IPS-20b (cell line): ENCODE results near the gene TMEM272.

Source experiments
- H3K27ac ChIP-seq: one replicate; pipeline ENCODE4 v1.5.1; 2013; ENCODE audit warnings: low read length
- H3K27me3 ChIP-seq: 2 replicates; pipeline ENCODE4 v1.6.1; 2013; ENCODE audit warnings: mild to moderate bottlenecking, low read length, inconsistent platforms; ENCODE audit not compliant: insufficient read depth
- H3K36me3 ChIP-seq: 2 replicates; pipeline ENCODE4 v1.6.1; 2013; ENCODE audit warnings: low read depth, mild to moderate bottlenecking, inconsistent platforms, low read length, moderate library complexity; ENCODE audit not compliant: insufficient read depth
- H3K4me1 ChIP-seq: 2 replicates; pipeline ENCODE4 v1.6.1; 2013; ENCODE audit warnings: mild to moderate bottlenecking, control low read depth, inconsistent platforms, low read length, moderate library complexity; ENCODE audit not compliant: insufficient read depth
- H3K4me3 ChIP-seq: 2 replicates; pipeline ENCODE4 v1.5.1; 2013; ENCODE audit warnings: mild to moderate bottlenecking, low read length, inconsistent platforms
- H3K9ac ChIP-seq: 2 replicates; pipeline ENCODE4 v1.6.1; 2013; ENCODE audit warnings: low read depth, mild to moderate bottlenecking, inconsistent platforms, low read length, moderate library complexity
- H3K9me3 ChIP-seq: 2 replicates; pipeline ENCODE4 v1.6.1; 2013; ENCODE audit warnings: mild to moderate bottlenecking, low read depth, low read length, inconsistent platforms; ENCODE audit not compliant: insufficient read depth

TMEM272 gene

GRCh38 chr13:51870616-51871015 lies 25.6 kb upstream of the TMEM272 start:
- H3K36me3 ChIP-seq, result no peaks in the 10 kb centered on the region
- H3K4me3 ChIP-seq, result no peak overlapping the region
- no peaks in the 10 kb centered on the region for H3K9me3 ChIP-seq
- H3K27ac ChIP-seq, result no peak overlapping the region
- H3K4me1 ChIP-seq, result no peaks in the 10 kb centered on the region
- no peak overlapping the region for H3K9ac ChIP-seq
- H3K27me3 ChIP-seq, result no peaks in the 10 kb centered on the region; the same call in 1 of the 2 replicates

- no peaks in the 10 kb centered on the region for H3K4me1 ChIP-seq
- no peaks in the 10 kb centered on the region; the same call in 1 of the 2 replicates for H3K27me3 ChIP-seq
- no peak overlapping the region for H3K9ac ChIP-seq
- H3K27ac ChIP-seq, result no peak overlapping the region
- H3K4me3 ChIP-seq, result no peak overlapping the region
- no peaks in the 10 kb centered on the region for H3K9me3 ChIP-seq
- H3K36me3 ChIP-seq, result no peaks in the 10 kb centered on the region
Measured at GRCh38 chr13:51869916-51870315, 24.9 kb upstream of the TMEM272 start.

- no peaks in the 10 kb centered on the region for H3K36me3 ChIP-seq
- H3K9ac ChIP-seq, result no peak overlapping the region
- H3K4me3 ChIP-seq, result no peak overlapping the region
- no peaks in the 10 kb centered on the region; the same call in 1 of the 2 replicates for H3K27me3 ChIP-seq
- no peak overlapping the region for H3K27ac ChIP-seq
- H3K9me3 ChIP-seq, result no peaks in the 10 kb centered on the region
- no peaks in the 10 kb centered on the region for H3K4me1 ChIP-seq
Measured at GRCh38 chr13:51867062-51867461, 22.1 kb upstream of the TMEM272 start.

GRCh38 chr13:51865838-51866237 lies 20.9 kb upstream of the TMEM272 start:
- Histone ChIP-seq H3K27me3 (no peaks in the 10 kb centered on the region; the same call in 1 of the 2 replicates), H3K9ac (no peak overlapping the region), H3K4me3 (no peak overlapping the region), H3K9me3 (no peaks in the 10 kb centered on the region), H3K4me1 (no peaks in the 10 kb centered on the region), H3K27ac (no peak overlapping the region), H3K36me3 (no peaks in the 10 kb centered on the region)

- Histone ChIP-seq H3K4me1 (no peaks in the 10 kb centered on the region), H3K9ac (no peak overlapping the region), H3K27ac (no peak overlapping the region), H3K36me3 (no peaks in the 10 kb centered on the region), H3K4me3 (no peak overlapping the region), H3K27me3 (no peaks in the 10 kb centered on the region), H3K9me3 (no peaks in the 10 kb centered on the region)
Measured at GRCh38 chr13:51862957-51863356, 18.0 kb upstream of the TMEM272 start.

- Histone ChIP-seq H3K27ac (no peak within 1 kb of the TSS), H3K27me3 (no peaks in the 10 kb centered on the region), H3K4me1 (no peaks in the 10 kb centered on the region), H3K9ac (no peak within 1 kb of the TSS), H3K9me3 (no peaks in the 10 kb centered on the region), H3K36me3 (no peaks in the 10 kb centered on the region), H3K4me3 (no peak within 1 kb of the TSS)
Measured at GRCh38 chr13:51861723-51862300, 16.8 kb upstream of the TMEM272 start, which contains the start of gene CCDC70. Gene CCDC70, plus strand, starts transcription at chr13:51861969. Its CDS starts 3,443 bp downstream, at chr13:51865412.

- Histone ChIP-seq H3K27ac (no peak overlapping the region), H3K9me3 (no peaks in the 10 kb centered on the region), H3K4me1 (no peaks in the 10 kb centered on the region), H3K4me3 (no peak overlapping the region), H3K36me3 (no peaks in the 10 kb centered on the region), H3K9ac (no peak overlapping the region), H3K27me3 (no peaks in the 10 kb centered on the region)
Measured at GRCh38 chr13:51858433-51859247, 13.7 kb upstream of the TMEM272 start.

- H3K27ac ChIP-seq, result no peak overlapping the region
- H3K36me3 ChIP-seq, result no peaks in the 10 kb centered on the region
- H3K9ac ChIP-seq, result no peak overlapping the region
- H3K9me3 ChIP-seq, result no peaks in the 10 kb centered on the region
- H3K27me3 ChIP-seq, result no peaks in the 10 kb centered on the region
- H3K4me3 ChIP-seq, result no peak overlapping the region
- no peaks in the 10 kb centered on the region for H3K4me1 ChIP-seq
Measured at GRCh38 chr13:51856998-51857397, 12.0 kb upstream of the TMEM272 start.

GRCh38 chr13:51856027-51856736 lies 11.2 kb upstream of the TMEM272 start:
- no peaks in the 10 kb centered on the region for H3K9me3 ChIP-seq
- no peak overlapping the region for H3K9ac ChIP-seq
- H3K4me1 ChIP-seq, result no peaks in the 10 kb centered on the region
- no peaks in the 10 kb centered on the region for H3K27me3 ChIP-seq
- H3K4me3 ChIP-seq, result no peak overlapping the region
- no peaks in the 10 kb centered on the region for H3K36me3 ChIP-seq
- H3K27ac ChIP-seq, result no peak overlapping the region

GRCh38 chr13:51849145-51850101 lies 4.4 kb upstream of the TMEM272 start:
- no peak overlapping the region for H3K27ac ChIP-seq
- no peak overlapping the region for H3K4me3 ChIP-seq
- H3K9ac ChIP-seq, result no peak overlapping the region
- H3K9me3 ChIP-seq, result peaks cover 9% of the 10 kb centered on the region
- H3K4me1 ChIP-seq, result no peaks in the 10 kb centered on the region
- H3K36me3 ChIP-seq, result no peaks in the 10 kb centered on the region
- H3K27me3 ChIP-seq, result no peaks in the 10 kb centered on the region

- Histone ChIP-seq H3K27me3 (no peaks in the 10 kb centered on the region), H3K9me3 (peaks cover 9% of the 10 kb centered on the region), H3K36me3 (no peaks in the 10 kb centered on the region), H3K4me3 (no peak overlapping the region), H3K4me1 (no peaks in the 10 kb centered on the region), H3K27ac (no peak overlapping the region), H3K9ac (no peak overlapping the region)
Measured at GRCh38 chr13:51848674-51849073, 3.7 kb upstream of the TMEM272 start.
